Neural cell (in vitro differentiated cells): Measurements from ENCODE around the gene DRAP1. TPM values are rescaled to one million over a fixed set of nuclear protein-coding genes. Genes with fewer than 3 reads are reported as not detected.

Source experiments
- H2AFZ ChIP-seq: fragments of 200-600, 300-800 bp; sonication (generic), shearing (Covaris generic); 2 replicates; pipeline ENCODE4 v1.6.0; 2014; ENCODE audit warnings: low read depth, mild to moderate bottlenecking, antibody characterized with exemption, low read length, moderate library complexity
- H3F3A ChIP-seq: fragments of 200-600 bp; shearing (Covaris generic); 2 replicates; pipeline ENCODE4 v1.6.1; 2016; ENCODE audit warnings: mild to moderate bottlenecking, moderate library complexity, mixed read lengths, antibody characterized with exemption, low read length; ENCODE audit not compliant: insufficient read depth, poor library complexity, severe bottlenecking
- H3K27ac ChIP-seq: fragments of 200-600, 300-800 bp; sonication (generic), shearing (Covaris generic); 2 replicates; pipeline ENCODE4 v1.5.1; 2014; ENCODE audit warnings: mild to moderate bottlenecking, low read length, moderate library complexity
- H3K27me3 ChIP-seq: fragments of 300-800, 200-600 bp; sonication (generic), shearing (Covaris generic); 2 replicates; pipeline ENCODE4 v1.6.0; 2014; ENCODE audit warnings: mild to moderate bottlenecking, low read depth, low read length, moderate library complexity; ENCODE audit not compliant: insufficient read depth
- H3K36me3 ChIP-seq: fragments of 300-800, 200-600 bp; sonication (generic), shearing (Covaris generic); 2 replicates; pipeline ENCODE4 v1.5.1; 2014; ENCODE audit warnings: mild to moderate bottlenecking, antibody characterized with exemption, low read length, moderate library complexity; ENCODE audit not compliant: insufficient read depth
- H3K4me2 ChIP-seq: fragments of 300-800, 200-600 bp; sonication (generic), shearing (Covaris generic); 2 replicates; pipeline ENCODE4 v1.6.0; 2014; ENCODE audit warnings: mild to moderate bottlenecking, low read length
- H3K4me3 ChIP-seq: fragments of 300-800, 200-600 bp; sonication (generic), shearing (Covaris generic); 2 replicates; pipeline ENCODE4 v1.5.1; 2014; ENCODE audit warnings: mild to moderate bottlenecking, low read length, moderate library complexity
- H3K79me2 ChIP-seq: fragments of 200-600 bp; shearing (Covaris generic); replicated peaks from 2 replicates; pipeline ENCODE4 v1.6.0; 2014; ENCODE audit warnings: mild to moderate bottlenecking, low read length, moderate library complexity; ENCODE audit not compliant: insufficient read depth
- H3K9ac ChIP-seq: fragments of 300-800, 200-600 bp; sonication (generic), shearing (Covaris generic); 2 replicates; pipeline ENCODE4 v1.6.1; 2016; ENCODE audit warnings: mild to moderate bottlenecking, low read length, mixed read lengths
- H3K9me2 ChIP-seq: fragments of 200-600 bp; shearing (Covaris generic); 2 replicates; pipeline ENCODE4 v1.6.1; 2016; ENCODE audit warnings: mild to moderate bottlenecking, low read length, mixed read lengths; ENCODE audit not compliant: insufficient read depth
- H3K9me3 ChIP-seq: fragments of 200-600, 300-800 bp; sonication (generic), shearing (Covaris generic); 2 replicates; pipeline ENCODE4 v1.6.1; 2016; ENCODE audit warnings: mild to moderate bottlenecking, mixed run types, low read length, moderate library complexity, mixed read lengths
- H4K20me1 ChIP-seq: fragments of 200-600 bp; shearing (Covaris generic); 2 replicates; pipeline ENCODE4 v1.6.1; 2016; ENCODE audit warnings: mild to moderate bottlenecking, mixed run types; ENCODE audit not compliant: insufficient read depth
- EP300 ChIP-seq: fragments of 450-650 bp; conservative IDR thresholded peaks from 2 replicates; pipeline ENCODE4 v1.6.1; 2014; ENCODE audit warnings: antibody characterized with exemption, mild to moderate bottlenecking, moderate library complexity; ENCODE audit not compliant: poor library complexity, severe bottlenecking
- EZH2 ChIP-seq: fragments of 200-600, 300-800 bp; shearing (Covaris generic), sonication (generic); IDR thresholded peaks from 2 replicates; pipeline ENCODE4 v1.6.1; 2014; ENCODE audit warnings: antibody characterized with exemption, low read length, borderline replicate concordance, mild to moderate bottlenecking; ENCODE audit not compliant: insufficient read depth, poor library complexity, severe bottlenecking
- MXI1 ChIP-seq: fragments of 450-650 bp; conservative IDR thresholded peaks from 2 replicates; pipeline ENCODE4 v1.6.1; 2014; ENCODE audit warnings: antibody characterized with exemption, mild to moderate bottlenecking; ENCODE audit not compliant: poor library complexity, severe bottlenecking
- POLR2AphosphoS5 ChIP-seq: IDR thresholded peaks from 2 replicates; pipeline ENCODE4 v1.6.1; 2012
- RAD21 ChIP-seq: fragments of 450-650 bp; conservative IDR thresholded peaks from 2 replicates; pipeline ENCODE4 v1.6.1; 2014; ENCODE audit warnings: antibody characterized with exemption, mild to moderate bottlenecking, moderate library complexity
- SMC3 ChIP-seq: fragments of 450-650 bp; conservative IDR thresholded peaks from 2 replicates; pipeline ENCODE4 v1.6.1; 2014; ENCODE audit warnings: antibody characterized with exemption, mild to moderate bottlenecking, moderate library complexity; ENCODE audit not compliant: poor library complexity
- TAF1 ChIP-seq: IDR thresholded peaks from 2 replicates; pipeline ENCODE4 v1.6.1; 2012; ENCODE audit warnings: low read depth
- polyA plus RNA-seq: library from polyadenylated mRNA; depleted of rRNA; stranded (reverse); fragments of >200 nt; gene quantifications from 2 replicates; pipeline ENCODE4 v1.2.3, GENCODE V29; 2014
- TF ChIP-seq, protein P1 (sequence below): fragments of 450-650 bp; IDR thresholded peaks from 2 replicates; pipeline ENCODE4 v1.5.1; 2014; ENCODE audit warnings: antibody characterized with exemption, mild to moderate bottlenecking, moderate library complexity; ENCODE audit not compliant: poor library complexity, severe bottlenecking
- TF ChIP-seq, protein P2 (sequence below): IDR thresholded peaks from 2 replicates; pipeline ENCODE4 v1.6.1; 2012; ENCODE audit warnings: borderline replicate concordance

DRAP1 gene
- polyA plus RNA-seq, 1 donor from 2014 or later = 242 TPM

DNA sequence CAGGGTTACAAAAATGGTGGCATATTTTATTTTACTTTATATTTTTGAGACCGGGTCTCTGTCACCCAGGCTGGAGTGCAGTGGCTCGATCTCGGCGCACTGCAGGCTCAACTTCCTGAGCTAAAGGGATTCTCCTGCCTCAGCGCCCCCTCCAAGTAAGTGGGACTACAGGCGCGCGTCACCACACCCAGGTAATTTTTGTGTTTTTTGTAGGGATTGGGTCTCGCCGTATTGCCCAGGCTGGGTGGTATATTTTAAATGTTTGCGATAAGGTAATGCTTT, 18.4 kb upstream of the DRAP1 start:
- Histone ChIP-seq H3K4me2 (no peak overlapping the region), H3F3A (no peaks in the 10 kb centered on the region), H2AFZ (no peak overlapping the region), H3K27me3 (peaks cover 63% of the 10 kb centered on the region), H3K9me2 (no peaks in the 10 kb centered on the region), H4K20me1 (no peaks in the 10 kb centered on the region), H3K36me3 (no peaks in the 10 kb centered on the region), H3K4me3 (peak overlapping the region; percentile 67), H3K79me2 (no peaks in the 10 kb centered on the region), H3K9ac (no peak overlapping the region), H3K27ac (no peak overlapping the region), H3K9me3 (no peaks in the 10 kb centered on the region)
- TF ChIP-seq, protein P1, sequence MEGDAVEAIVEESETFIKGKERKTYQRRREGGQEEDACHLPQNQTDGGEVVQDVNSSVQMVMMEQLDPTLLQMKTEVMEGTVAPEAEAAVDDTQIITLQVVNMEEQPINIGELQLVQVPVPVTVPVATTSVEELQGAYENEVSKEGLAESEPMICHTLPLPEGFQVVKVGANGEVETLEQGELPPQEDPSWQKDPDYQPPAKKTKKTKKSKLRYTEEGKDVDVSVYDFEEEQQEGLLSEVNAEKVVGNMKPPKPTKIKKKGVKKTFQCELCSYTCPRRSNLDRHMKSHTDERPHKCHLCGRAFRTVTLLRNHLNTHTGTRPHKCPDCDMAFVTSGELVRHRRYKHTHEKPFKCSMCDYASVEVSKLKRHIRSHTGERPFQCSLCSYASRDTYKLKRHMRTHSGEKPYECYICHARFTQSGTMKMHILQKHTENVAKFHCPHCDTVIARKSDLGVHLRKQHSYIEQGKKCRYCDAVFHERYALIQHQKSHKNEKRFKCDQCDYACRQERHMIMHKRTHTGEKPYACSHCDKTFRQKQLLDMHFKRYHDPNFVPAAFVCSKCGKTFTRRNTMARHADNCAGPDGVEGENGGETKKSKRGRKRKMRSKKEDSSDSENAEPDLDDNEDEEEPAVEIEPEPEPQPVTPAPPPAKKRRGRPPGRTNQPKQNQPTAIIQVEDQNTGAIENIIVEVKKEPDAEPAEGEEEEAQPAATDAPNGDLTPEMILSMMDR = no peak
- TF ChIP-seq RAD21 (no peak), POLR2AphosphoS5 (no peak), EZH2 (peak; percentile 21)
- TF ChIP-seq, protein P2, sequence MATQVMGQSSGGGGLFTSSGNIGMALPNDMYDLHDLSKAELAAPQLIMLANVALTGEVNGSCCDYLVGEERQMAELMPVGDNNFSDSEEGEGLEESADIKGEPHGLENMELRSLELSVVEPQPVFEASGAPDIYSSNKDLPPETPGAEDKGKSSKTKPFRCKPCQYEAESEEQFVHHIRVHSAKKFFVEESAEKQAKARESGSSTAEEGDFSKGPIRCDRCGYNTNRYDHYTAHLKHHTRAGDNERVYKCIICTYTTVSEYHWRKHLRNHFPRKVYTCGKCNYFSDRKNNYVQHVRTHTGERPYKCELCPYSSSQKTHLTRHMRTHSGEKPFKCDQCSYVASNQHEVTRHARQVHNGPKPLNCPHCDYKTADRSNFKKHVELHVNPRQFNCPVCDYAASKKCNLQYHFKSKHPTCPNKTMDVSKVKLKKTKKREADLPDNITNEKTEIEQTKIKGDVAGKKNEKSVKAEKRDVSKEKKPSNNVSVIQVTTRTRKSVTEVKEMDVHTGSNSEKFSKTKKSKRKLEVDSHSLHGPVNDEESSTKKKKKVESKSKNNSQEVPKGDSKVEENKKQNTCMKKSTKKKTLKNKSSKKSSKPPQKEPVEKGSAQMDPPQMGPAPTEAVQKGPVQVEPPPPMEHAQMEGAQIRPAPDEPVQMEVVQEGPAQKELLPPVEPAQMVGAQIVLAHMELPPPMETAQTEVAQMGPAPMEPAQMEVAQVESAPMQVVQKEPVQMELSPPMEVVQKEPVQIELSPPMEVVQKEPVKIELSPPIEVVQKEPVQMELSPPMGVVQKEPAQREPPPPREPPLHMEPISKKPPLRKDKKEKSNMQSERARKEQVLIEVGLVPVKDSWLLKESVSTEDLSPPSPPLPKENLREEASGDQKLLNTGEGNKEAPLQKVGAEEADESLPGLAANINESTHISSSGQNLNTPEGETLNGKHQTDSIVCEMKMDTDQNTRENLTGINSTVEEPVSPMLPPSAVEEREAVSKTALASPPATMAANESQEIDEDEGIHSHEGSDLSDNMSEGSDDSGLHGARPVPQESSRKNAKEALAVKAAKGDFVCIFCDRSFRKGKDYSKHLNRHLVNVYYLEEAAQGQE = no peak

DNA sequence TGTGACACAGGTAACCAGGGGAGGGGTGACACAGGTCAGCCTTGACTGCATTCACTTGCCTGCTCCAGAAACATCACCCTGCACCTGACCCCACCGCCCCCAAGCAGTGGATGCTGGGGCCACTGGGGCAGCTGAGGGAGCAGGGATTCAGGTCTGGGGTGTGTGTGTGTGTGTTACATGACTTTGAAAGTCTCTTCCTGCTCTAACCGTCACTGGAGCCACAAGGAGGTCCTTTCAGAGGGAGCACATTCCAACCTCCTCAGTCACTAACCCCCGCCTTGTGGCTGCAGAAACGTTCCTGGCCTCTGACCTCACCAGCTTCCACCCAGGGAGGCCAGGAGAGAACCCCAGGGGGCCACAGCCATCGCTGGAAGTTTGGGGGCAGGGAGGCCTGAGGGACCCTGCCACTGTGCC, 16.2 kb upstream of the DRAP1 start:
- Histone ChIP-seq H3K27me3 (peaks cover 62% of the 10 kb centered on the region), H3F3A (no peaks in the 10 kb centered on the region), H3K4me3 (no peak overlapping the region), H3K9ac (no peak overlapping the region), H2AFZ (no peak overlapping the region), H3K79me2 (no peaks in the 10 kb centered on the region), H3K9me3 (no peaks in the 10 kb centered on the region), H3K9me2 (no peaks in the 10 kb centered on the region), H3K36me3 (no peaks in the 10 kb centered on the region), H3K4me2 (no peak overlapping the region), H4K20me1 (no peaks in the 10 kb centered on the region), H3K27ac (no peak overlapping the region)
- TF ChIP-seq MXI1 (no peak), RAD21 (no peak), EZH2 (no peak), EP300 (no peak), TAF1 (no peak), SMC3 (no peak), POLR2AphosphoS5 (no peak)
- TF ChIP-seq, protein P2 = no peak
- TF ChIP-seq, protein P1 = no peak
